Measurements from ENCODE around the gene MAN1C1. TPM values are rescaled to one million over a fixed set of nuclear protein-coding genes. Genes with fewer than 3 reads are reported as not detected.
A peak's percentile ranks its signal among the peaks of the same experiment; 100 is the strongest.

The MAN1C1 gene
- total and polyA plus RNA-seq, 9 of the 15 experiments (the other 6 are each of a cell fraction or from before 2014, with no cell fraction given): 0.04 to 0.44 (median 0.10) TPM; not detected in 3

- TF ChIP-seq DEAF1 (CRISPR knock-in tag; IDR thresholded peaks at IDR 0.05) (no peak), ARHGAP35 (IDR thresholded peaks at IDR 0.05; ENCODE audit: partially characterized antibody) (no peak), FOXJ3 (CRISPR knock-in tag; IDR thresholded peaks at IDR 0.05) (no peak), SMARCA5 (IDR thresholded peaks at IDR 0.05) (peak; percentile 68; the same call in 1 of the 2 replicates), ADNP (tag; IDR thresholded peaks at IDR 0.05) (0 out of 2 replicates have a peak, but pooled peaks have one; percentile 49), ZNF3 (CRISPR knock-in tag; IDR thresholded peaks at IDR 0.05) (no peak), NFE2L1 (tag; IDR thresholded peaks at IDR 0.05; ENCODE audit: borderline replicate concordance, low read depth) (no peak), LEF1 (IDR thresholded peaks at IDR 0.05) (no peak), BHLHE40 (IDR thresholded peaks at IDR 0.05; ENCODE audit: low read length) (peak; percentile 75), KDM1A (IDR thresholded peaks at IDR 0.05) (peak in 1 of 2 experiments; percentile 63; a peak in 2 of 4 replicates), MEF2D (tag; conservative IDR thresholded peaks at IDR 0.05; ENCODE audit: low read depth) (no peak), ZNF143 (CRISPR knock-in tag; IDR thresholded peaks at IDR 0.05) (no peak), ZNF23 (CRISPR knock-in tag; IDR thresholded peaks at IDR 0.05) (no peak), L3MBTL2 (IDR thresholded peaks at IDR 0.05) (no peak), ZFP36 (IDR thresholded peaks at IDR 0.05; ENCODE audit: low read depth, low read length, partially characterized antibody) (peak; percentile 92), STAT5A (IDR thresholded peaks at IDR 0.05; ENCODE audit: borderline replicate concordance, low read length) (no peak), PCBP2 (IDR thresholded peaks at IDR 0.05; ENCODE audit: low read depth, low read length, poor library complexity, severe bottlenecking) (no peak), ZNF324 (CRISPR knock-in tag; IDR thresholded peaks at IDR 0.05) (no peak), RAD21 (CRISPR knock-in tag; conservative IDR thresholded peaks at IDR 0.05 in 1 of 2, IDR thresholded peaks at IDR 0.05 in 1 of 2) (no peak), ZBTB5 (IDR thresholded peaks at IDR 0.05) (no peak), OTX1 (CRISPR knock-in tag; IDR thresholded peaks at IDR 0.05) (no peak), TFE3 (CRISPR knock-in tag; IDR thresholded peaks at IDR 0.05) (peak; percentile 87), ZBTB9 (CRISPR knock-in tag; IDR thresholded peaks at IDR 0.05) (no peak)
Observed at GRCh38 chr1:25755475-25756125, 139.0 kb downstream of the MAN1C1 start (continued).
